ENCODE measurements around the gene CEMP1. TPM values are rescaled to one million over a fixed set of nuclear protein-coding genes. Genes with fewer than 3 reads are reported as not detected.

The CEMP1 gene
- total RNA-seq, 4 donors from 2014 or later = 0.34 to 3.9 (median 3.5) TPM; not detected in 1

GRCh38 chr16:2532494-2533141 lies 1.4 kb upstream of the CEMP1 start:
- Histone ChIP-seq H3K36me3 (peaks cover 20% of the 10 kb centered on the region), H3K4me3 (peak overlapping the region; percentile 55), H3K27ac (peak overlapping the region; percentile 92), H3K27me3 (no peaks in the 10 kb centered on the region), H3K4me1 (peaks cover 28% of the 10 kb centered on the region), H3K9me3 (no peaks in the 10 kb centered on the region)
- peak; percentile 91 to 93 for DNase-seq (ENCODE audit: low spot score in 2 of 2)
- TF ChIP-seq POLR2AphosphoS5 (IDR thresholded peaks at IDR 0.05) (peak in 1 of 3 donors; percentile 42), CTCF (IDR thresholded peaks at IDR 0.05) (no peak), EP300 (IDR thresholded peaks at IDR 0.05) (no peak), POLR2A (IDR thresholded peaks at IDR 0.05) (peak; percentile 12 to 30)
- WGBS = 3% methylated on average over 31 of the region's 37 CpGs

GRCh38 chr16:2531696-2532493 lies 687 bp upstream of the CEMP1 start:
- TF ChIP-seq POLR2A (IDR thresholded peaks at IDR 0.05) (peak in 1 of 2 donors; percentile 41), POLR2AphosphoS5 (IDR thresholded peaks at IDR 0.05) (peak; percentile 2 to 95 (median 4)), CTCF (IDR thresholded peaks at IDR 0.05) (no peak), EP300 (IDR thresholded peaks at IDR 0.05) (no peak)
- Histone ChIP-seq H3K27ac (peak overlapping the region; percentile 92), H3K36me3 (peaks cover 27% of the 10 kb centered on the region), H3K4me1 (peaks cover 23% of the 10 kb centered on the region), H3K4me3 (peak overlapping the region; percentile 55), H3K27me3 (no peaks in the 10 kb centered on the region), H3K9me3 (no peaks in the 10 kb centered on the region)
- DNase-seq (ENCODE audit: low spot score in 2 of 2) = peak; percentile 99 to 100
- under 1% methylated on average over 22 of the region's 84 CpGs for WGBS

- no peak for DNase-seq (ENCODE audit: low spot score in 2 of 2)
- Histone ChIP-seq H3K27ac (peak overlapping the region; percentile 92), H3K4me1 (peaks cover 16% of the 10 kb centered on the region), H3K27me3 (no peaks in the 10 kb centered on the region), H3K36me3 (peaks cover 37% of the 10 kb centered on the region), H3K4me3 (peak overlapping the region; percentile 55), H3K9me3 (no peaks in the 10 kb centered on the region)
- TF ChIP-seq EP300 (IDR thresholded peaks at IDR 0.05) = no peak
- TF ChIP-seq POLR2A (IDR thresholded peaks at IDR 0.05) = no peak
- no peak for TF ChIP-seq CTCF (IDR thresholded peaks at IDR 0.05)
- no peak for TF ChIP-seq POLR2AphosphoS5 (IDR thresholded peaks at IDR 0.05)
- WGBS = 82% methylated on average over 13 of the region's 14 CpGs
These were observed 434 bp downstream of the CEMP1 start for GRCh38 chr16:2530629-2531318.

- H3K27me3 ChIP-seq = no peaks in the 10 kb centered on the region
- H3K4me3 ChIP-seq = no peak overlapping the region
- TF ChIP-seq POLR2AphosphoS5 (IDR thresholded peaks at IDR 0.05) (no peak), EP300 (IDR thresholded peaks at IDR 0.05) (no peak), POLR2A (IDR thresholded peaks at IDR 0.05) (no peak), CTCF (IDR thresholded peaks at IDR 0.05) (no peak)
- peaks cover 15% of the 10 kb centered on the region for H3K4me1 ChIP-seq
- peaks cover 44% of the 10 kb centered on the region for H3K36me3 ChIP-seq
- H3K27ac ChIP-seq = no peak overlapping the region
- no peaks in the 10 kb centered on the region for H3K9me3 ChIP-seq
- no peak for DNase-seq (ENCODE audit: low spot score in 2 of 2)
- WGBS = 93% methylated on average over 11 of the region's 15 CpGs
These were observed 1.1 kb downstream of the CEMP1 start for GRCh38 chr16:2529961-2530628.

Data from suprapubic skin (tissue), 4 donors.